Activated T-cell treated with anti-CD3 and anti-CD28 coated beads, Interleukin-2, amount 50 U/mL, for 4 hours (primary cell): ENCODE results near the gene RAB43. TPM values are rescaled to one million over a fixed set of nuclear protein-coding genes. Genes with fewer than 3 reads are reported as not detected.

Experiments used
- ATAC-seq, 2 donors: fragments of 200-7000 bp; cut with Tn5 transposase; one replicate each; pipeline ENCODE4 v1.10.0; 2021
- DNase-seq: peaks from one replicate; pipeline ENCODE4 v3.0.0-alpha.2; 2020
- H3K27me3 Mint-ChIP-seq: one replicate; pipeline ENCODE4 v1.8.0; 2021; ENCODE audit warnings: low read depth, mixed read lengths
- H3K36me3 Mint-ChIP-seq: one replicate; pipeline ENCODE4 v1.8.0; 2022; ENCODE audit warnings: mixed read lengths; ENCODE audit not compliant: insufficient read depth
- H3K4me1 Mint-ChIP-seq: one replicate; pipeline ENCODE4 v1.8.0; 2021; ENCODE audit warnings: low read depth, mixed read lengths
- H3K4me3 Mint-ChIP-seq: one replicate; pipeline ENCODE4 v1.8.0; 2021; ENCODE audit warnings: mild to moderate bottlenecking, moderate library complexity, mixed read lengths
- H3K9me3 Mint-ChIP-seq: one replicate; pipeline ENCODE4 v1.8.0; 2021; ENCODE audit warnings: mixed read lengths
- total RNA-seq, 3 donors: library from RNA; stranded (reverse); gene quantifications; one replicate each; pipeline ENCODE4 v1.2.1, GENCODE V29; 2021

RAB43 gene
- total RNA-seq, 3 donors from 2014 or later = 24.4 to 30.6 (median 25.0) TPM

- no peak for DNase-seq
- no peaks in the 10 kb centered on the region for H3K9me3 Mint-ChIP-seq
- ATAC-seq = no peak
- H3K27me3 Mint-ChIP-seq = peaks cover 8% of the 10 kb centered on the region
- H3K4me1 Mint-ChIP-seq = peaks cover 12% of the 10 kb centered on the region
- no peak overlapping the region for H3K4me3 Mint-ChIP-seq
- H3K36me3 Mint-ChIP-seq = no peaks in the 10 kb centered on the region
These were observed 56.4 kb downstream of the RAB43 start for GRCh38 chr3:129065016-129065719.

- no peak for DNase-seq
- Mint-ChIP-seq H3K4me3 (no peak overlapping the region), H3K4me1 (peaks cover 6% of the 10 kb centered on the region), H3K9me3 (no peaks in the 10 kb centered on the region), H3K27me3 (peaks cover 2% of the 10 kb centered on the region), H3K36me3 (no peaks in the 10 kb centered on the region)
- no peak for ATAC-seq
These were observed 57.6 kb downstream of the RAB43 start for GRCh38 chr3:129063841-129064482.

- Mint-ChIP-seq H3K27me3 (no peaks in the 10 kb centered on the region), H3K4me3 (no peak overlapping the region), H3K9me3 (no peaks in the 10 kb centered on the region), H3K4me1 (peaks cover 12% of the 10 kb centered on the region), H3K36me3 (no peaks in the 10 kb centered on the region)
- ATAC-seq (no peak), DNase-seq (no peak)
These were observed 58.4 kb downstream of the RAB43 start for GRCh38 chr3:129063091-129063640.

- no peak for ATAC-seq
- Mint-ChIP-seq H3K36me3 (no peaks in the 10 kb centered on the region), H3K9me3 (no peaks in the 10 kb centered on the region)
These were observed 59.4 kb downstream of the RAB43 start for GRCh38 chr3:129061888-129062834.

GRCh38 chr3:129061023-129061887 lies 60.3 kb downstream of the RAB43 start:
- no peaks in the 10 kb centered on the region for H3K9me3 Mint-ChIP-seq
- H3K36me3 Mint-ChIP-seq = no peaks in the 10 kb centered on the region
- ATAC-seq (no peak), DNase-seq (no peak)
- no peak overlapping the region for H3K4me3 Mint-ChIP-seq
- H3K27me3 Mint-ChIP-seq = no peaks in the 10 kb centered on the region
- peaks cover 9% of the 10 kb centered on the region for H3K4me1 Mint-ChIP-seq

More at GRCh38 chr3:129061888-129062834, 59.4 kb downstream of the RAB43 start:
- Mint-ChIP-seq H3K27me3 (no peaks in the 10 kb centered on the region), H3K4me3 (no peak overlapping the region), H3K4me1 (peaks cover 9% of the 10 kb centered on the region)
- no peak for DNase-seq

- Mint-ChIP-seq H3K27me3 (no peaks in the 10 kb centered on the region), H3K4me3 (no peak within 1 kb of the TSS), H3K4me1 (peaks cover 9% of the 10 kb centered on the region), H3K36me3 (no peaks in the 10 kb centered on the region), H3K9me3 (no peaks in the 10 kb centered on the region)
- no peak for DNase-seq
- ATAC-seq = peak; percentile 46 to 48
These were observed 61.2 kb downstream of the RAB43 start, which contains the start of gene GP9 for GRCh38 chr3:129060276-129061022. GP9 (plus strand) TSS chr3:129060779; CDS start chr3:129061740, 961 bp downstream.

GRCh38 chr3:129059311-129059958 lies 62.2 kb downstream of the RAB43 start:
- Mint-ChIP-seq H3K4me1 (peaks cover 9% of the 10 kb centered on the region), H3K27me3 (no peaks in the 10 kb centered on the region), H3K9me3 (no peaks in the 10 kb centered on the region), H3K36me3 (no peaks in the 10 kb centered on the region), H3K4me3 (no peak overlapping the region)
- DNase-seq (no peak), ATAC-seq (no peak)

- Mint-ChIP-seq H3K27me3 (no peaks in the 10 kb centered on the region), H3K4me1 (peaks cover 10% of the 10 kb centered on the region), H3K9me3 (no peaks in the 10 kb centered on the region), H3K4me3 (no peak overlapping the region), H3K36me3 (no peaks in the 10 kb centered on the region)
- DNase-seq = no peak
- ATAC-seq = peak; percentile 26 to 48
These were observed 63.0 kb downstream of the RAB43 start for GRCh38 chr3:129058441-129059200.

GRCh38 chr3:129057249-129057648 lies 64.4 kb downstream of the RAB43 start:
- H3K4me1 Mint-ChIP-seq = peaks cover 14% of the 10 kb centered on the region
- DNase-seq (no peak), ATAC-seq (no peak)
- no peak overlapping the region for H3K4me3 Mint-ChIP-seq
- H3K9me3 Mint-ChIP-seq = no peaks in the 10 kb centered on the region
- no peaks in the 10 kb centered on the region for H3K36me3 Mint-ChIP-seq
- no peaks in the 10 kb centered on the region for H3K27me3 Mint-ChIP-seq

- Mint-ChIP-seq H3K4me3 (no peak overlapping the region), H3K36me3 (no peaks in the 10 kb centered on the region), H3K4me1 (peaks cover 14% of the 10 kb centered on the region), H3K27me3 (no peaks in the 10 kb centered on the region), H3K9me3 (no peaks in the 10 kb centered on the region)
- ATAC-seq (no peak), DNase-seq (no peak)
These were observed 65.0 kb downstream of the RAB43 start for GRCh38 chr3:129056451-129057173.

GRCh38 chr3:129054605-129055104 lies 66.9 kb downstream of the RAB43 start:
- Mint-ChIP-seq H3K27me3 (no peaks in the 10 kb centered on the region), H3K4me3 (no peak overlapping the region), H3K36me3 (no peaks in the 10 kb centered on the region), H3K4me1 (peaks cover 14% of the 10 kb centered on the region), H3K9me3 (no peaks in the 10 kb centered on the region)
- DNase-seq = no peak
- ATAC-seq = no peak
